HG03442 (cell line): ENCODE results near the gene TAS2R14.

ENCODE experiments used
- ATAC-seq: cut with Tn5 transposase; IDR thresholded peaks from one replicate; pipeline ENCODE4 v1.9.1; 2021; ENCODE audit warnings: mild to moderate bottlenecking, moderate library complexity; ENCODE audit not compliant: unreplicated experiment

Gene TAS2R14

GRCh38 chr12:10939163-10939562 is at the start of gene TAS2R14:
TAS2R14 (minus strand) TSS chr12:10939263; CDS start chr12:10939207, 56 bp downstream.
- ATAC-seq: no peak

GRCh38 chr12:10986812-10987211 is 47.7 kb upstream of the TAS2R14 start, which contains the start of gene TAS2R50:
TAS2R50 (minus strand) TSS chr12:10986912; CDS start chr12:10986860, 52 bp downstream.
- no peak for ATAC-seq

GRCh38 chr12:10982244-10982643 is 43.2 kb upstream of the TAS2R14 start:
- ATAC-seq: no peak

- ATAC-seq: no peak
Observed at GRCh38 chr12:10974965-10975364, 35.9 kb upstream of the TAS2R14 start.

GRCh38 chr12:10968765-10969456 is 29.8 kb upstream of the TAS2R14 start:
- no peak for ATAC-seq

GRCh38 chr12:10967409-10967808 is 28.3 kb upstream of the TAS2R14 start:
- ATAC-seq: no peak

- ATAC-seq: no peak
Observed at GRCh38 chr12:10966314-10966713, 27.3 kb upstream of the TAS2R14 start.

- no peak for ATAC-seq
Observed at GRCh38 chr12:10965476-10965875, 26.4 kb upstream of the TAS2R14 start.

GRCh38 chr12:10960211-10960610 is 21.1 kb upstream of the TAS2R14 start:
- ATAC-seq: no peak

- no peak for ATAC-seq
Observed at GRCh38 chr12:10959804-10960203, 20.7 kb upstream of the TAS2R14 start.

GRCh38 chr12:10957741-10958140 is 18.7 kb upstream of the TAS2R14 start:
- no peak for ATAC-seq

- ATAC-seq: no peak
Observed at GRCh38 chr12:10956085-10956484, 17.0 kb upstream of the TAS2R14 start.

- ATAC-seq: no peak
Observed at GRCh38 chr12:10952645-10953044, 13.6 kb upstream of the TAS2R14 start.

- ATAC-seq: no peak
Observed at GRCh38 chr12:10943167-10943566, 4.1 kb upstream of the TAS2R14 start.

- ATAC-seq: no peak
Observed at GRCh38 chr12:10941916-10942607, 3.0 kb upstream of the TAS2R14 start.

GRCh38 chr12:10941369-10941768 is 2.3 kb upstream of the TAS2R14 start:
- ATAC-seq: no peak

- no peak for ATAC-seq
Observed at GRCh38 chr12:10940389-10940788, 1.3 kb upstream of the TAS2R14 start.

- no peak for ATAC-seq
Observed at GRCh38 chr12:10936506-10936905, 2.6 kb downstream of the TAS2R14 start.

GRCh38 chr12:10928746-10929286 is 10.2 kb downstream of the TAS2R14 start, which contains the start of gene PRH2:
PRH2 (plus strand) TSS chr12:10929236; CDS start chr12:10929274, 38 bp downstream.
- ATAC-seq: no peak

- ATAC-seq: no peak
Observed at GRCh38 chr12:10926269-10926668, 12.8 kb downstream of the TAS2R14 start.

- ATAC-seq: no peak
Observed at GRCh38 chr12:10919809-10920208, 19.3 kb downstream of the TAS2R14 start.

- ATAC-seq: no peak
Observed at GRCh38 chr12:10910380-10910779, 28.7 kb downstream of the TAS2R14 start.
